DMS153 treated with DMSO at 0.1 percent for 48 hours (cell line): ENCODE measurements around the gene ZNF646.
A peak's percentile ranks its signal among the peaks of the same experiment; 100 is the strongest.

ENCODE experiments used
- DNase-seq: peaks from one replicate; lab custom pipeline; 2025; ENCODE audit not compliant: unreplicated experiment; lab: John Stamatoyannopoulos, UW

The ZNF646 gene

GRCh38 chr16:31073970-31074813 is at the start of gene ZNF646, which contains the start of gene ZNF668:
Gene ZNF646, plus strand, starts transcription at chr16:31074422. Its CDS starts 1,903 bp downstream, at chr16:31076325.
Gene ZNF668, minus strand, starts transcription at chr16:31074240. Its CDS starts 9,781 bp downstream, at chr16:31064459.
- DNase-seq: peak; percentile 99

- DNase-seq: no peak
Measured at GRCh38 chr16:31025339-31025738, 48.9 kb upstream of the ZNF646 start.

GRCh38 chr16:31029272-31029671 is 45.0 kb upstream of the ZNF646 start:
- no peak for DNase-seq

GRCh38 chr16:31031276-31031675 is 42.9 kb upstream of the ZNF646 start:
- DNase-seq: no peak

GRCh38 chr16:31032736-31033708 is 41.2 kb upstream of the ZNF646 start, which contains the start of gene STX4:
Gene STX4, plus strand, starts transcription at chr16:31033558. Its CDS starts 248 bp downstream, at chr16:31033806.
- peak; percentile 88 for DNase-seq

GRCh38 chr16:31033709-31034492 is 40.3 kb upstream of the ZNF646 start:
- DNase-seq: peak; percentile 64

GRCh38 chr16:31036691-31037090 is 37.5 kb upstream of the ZNF646 start:
- DNase-seq: no peak

GRCh38 chr16:31038993-31039392 is 35.2 kb upstream of the ZNF646 start:
- DNase-seq: no peak

- no peak for DNase-seq
Measured at GRCh38 chr16:31042866-31043265, 31.4 kb upstream of the ZNF646 start.

- DNase-seq: no peak
Measured at GRCh38 chr16:31043352-31043751, 30.9 kb upstream of the ZNF646 start.

GRCh38 chr16:31043898-31044481 is 30.2 kb upstream of the ZNF646 start:
- no peak for DNase-seq

- DNase-seq: no peak
Measured at GRCh38 chr16:31050280-31051030, 23.8 kb upstream of the ZNF646 start.

- DNase-seq: no peak
Measured at GRCh38 chr16:31052114-31052513, 22.1 kb upstream of the ZNF646 start.

- DNase-seq: no peak
Measured at GRCh38 chr16:31055613-31056012, 18.6 kb upstream of the ZNF646 start.

- no peak for DNase-seq
Measured at GRCh38 chr16:31061126-31061812, 13.0 kb upstream of the ZNF646 start.

GRCh38 chr16:31061813-31062440 is 12.3 kb upstream of the ZNF646 start:
- no peak for DNase-seq

- no peak for DNase-seq
Measured at GRCh38 chr16:31063495-31063842, 10.8 kb upstream of the ZNF646 start.

GRCh38 chr16:31063843-31064611 is 10.2 kb upstream of the ZNF646 start:
- DNase-seq: no peak
